ENCODE results near the gene ENTPD6.

- no peak for TF ChIP-seq ZFP30 (CRISPR knock-in tag; IDR thresholded peaks at IDR 0.05)
- TF ChIP-seq, protein P1, sequence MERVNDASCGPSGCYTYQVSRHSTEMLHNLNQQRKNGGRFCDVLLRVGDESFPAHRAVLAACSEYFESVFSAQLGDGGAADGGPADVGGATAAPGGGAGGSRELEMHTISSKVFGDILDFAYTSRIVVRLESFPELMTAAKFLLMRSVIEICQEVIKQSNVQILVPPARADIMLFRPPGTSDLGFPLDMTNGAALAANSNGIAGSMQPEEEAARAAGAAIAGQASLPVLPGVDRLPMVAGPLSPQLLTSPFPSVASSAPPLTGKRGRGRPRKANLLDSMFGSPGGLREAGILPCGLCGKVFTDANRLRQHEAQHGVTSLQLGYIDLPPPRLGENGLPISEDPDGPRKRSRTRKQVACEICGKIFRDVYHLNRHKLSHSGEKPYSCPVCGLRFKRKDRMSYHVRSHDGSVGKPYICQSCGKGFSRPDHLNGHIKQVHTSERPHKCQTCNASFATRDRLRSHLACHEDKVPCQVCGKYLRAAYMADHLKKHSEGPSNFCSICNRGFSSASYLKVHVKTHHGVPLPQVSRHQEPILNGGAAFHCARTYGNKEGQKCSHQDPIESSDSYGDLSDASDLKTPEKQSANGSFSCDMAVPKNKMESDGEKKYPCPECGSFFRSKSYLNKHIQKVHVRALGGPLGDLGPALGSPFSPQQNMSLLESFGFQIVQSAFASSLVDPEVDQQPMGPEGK (CRISPR knock-in tag; IDR thresholded peaks at IDR 0.05; ENCODE audit: borderline replicate concordance) = no peak
These were observed 49.9 kb downstream of the ENTPD6 start for GRCh38 chr20:25245461-25245860.
